G401.6 (cell line): ENCODE measurements around the gene RNF187.
"Not testable (repeated sequence)": the region's sequence is repeated elsewhere in the genome, so short reads cannot be mapped to it uniquely, and the experiment has no call there.

ENCODE experiments used
- FAIRE-seq: peaks from 2 replicates; lab custom pipeline; 2012; peaks lifted over from hg19 to GRCh38; lab: Jason Lieb, UNC

The RNF187 gene

DNA sequence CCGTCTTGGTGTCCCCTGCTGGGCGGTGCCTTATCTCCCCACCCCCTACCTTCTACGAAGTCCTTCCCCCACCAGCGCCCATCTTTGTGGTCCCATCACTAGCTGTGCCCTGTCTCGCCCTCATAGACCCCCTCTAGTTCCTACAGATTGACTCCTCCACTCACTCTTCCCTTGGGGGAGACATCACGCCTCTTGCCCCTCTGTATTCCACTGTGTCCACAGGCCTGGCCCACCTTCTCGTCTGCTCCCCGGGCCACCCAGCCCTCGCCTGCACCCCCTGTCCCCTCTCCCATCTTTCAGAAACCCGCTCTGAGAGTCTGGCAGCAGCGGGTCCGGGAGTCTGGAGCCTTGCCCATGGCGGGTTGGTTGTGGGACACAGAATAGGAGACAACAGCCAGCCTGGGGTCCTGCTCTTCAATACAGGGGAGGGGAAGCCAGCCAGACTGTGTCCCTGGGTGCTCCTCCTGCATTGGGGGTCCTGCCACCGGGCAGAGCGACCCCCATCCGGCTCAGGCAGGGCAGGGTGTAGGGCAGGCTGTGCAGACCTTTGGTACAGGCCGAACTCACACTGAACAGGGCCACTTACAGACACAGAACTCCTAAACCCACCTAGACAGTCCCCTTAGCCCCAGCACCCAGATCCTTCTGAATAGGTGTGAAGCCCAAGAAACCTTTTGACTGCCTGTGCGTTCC, 1.1 kb downstream of the RNF187 start:
- FAIRE-seq, result no peak

DNA sequence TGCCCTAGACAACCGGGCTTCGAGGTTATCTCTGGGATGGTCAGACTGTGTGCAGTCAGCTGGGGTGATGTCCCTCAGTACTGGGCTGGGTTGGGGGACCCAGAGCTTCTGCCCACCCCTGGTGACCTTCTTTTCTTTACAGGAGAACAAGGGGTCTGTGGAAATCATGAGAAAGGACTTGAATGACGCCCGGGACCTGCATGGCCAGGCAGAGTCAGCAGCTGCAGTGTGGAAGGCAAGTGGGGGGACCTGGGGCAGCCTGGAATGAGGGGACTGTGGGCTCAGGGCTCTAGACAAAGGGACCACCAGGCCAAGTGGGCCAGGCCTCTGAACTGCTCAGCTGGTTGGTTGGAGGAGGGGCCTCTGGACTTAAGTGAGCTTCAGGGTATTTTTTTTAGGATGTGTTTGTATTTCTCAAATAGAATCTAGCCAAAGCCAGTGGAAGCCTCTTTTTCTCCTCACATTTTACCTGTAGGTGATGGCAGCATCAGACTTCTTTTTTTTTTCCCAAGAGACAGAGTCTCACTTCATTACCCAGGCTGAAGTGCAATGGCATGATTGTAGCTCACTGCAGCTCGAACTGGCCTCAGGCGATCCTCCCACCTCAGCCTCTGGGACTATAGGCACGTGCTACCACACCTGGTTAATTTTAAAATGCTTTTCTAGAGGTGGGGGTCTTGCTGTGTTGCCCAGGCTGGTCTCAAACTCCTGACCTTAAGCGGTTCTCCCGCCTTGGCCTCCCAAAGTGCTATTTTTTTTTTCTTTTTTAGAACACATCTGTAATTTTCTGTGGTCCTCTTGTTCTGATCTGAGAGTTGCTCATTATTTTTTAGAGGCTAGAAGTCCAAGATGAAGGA, 1.9 kb downstream of the RNF187 start:
- FAIRE-seq, result no peak

DNA sequence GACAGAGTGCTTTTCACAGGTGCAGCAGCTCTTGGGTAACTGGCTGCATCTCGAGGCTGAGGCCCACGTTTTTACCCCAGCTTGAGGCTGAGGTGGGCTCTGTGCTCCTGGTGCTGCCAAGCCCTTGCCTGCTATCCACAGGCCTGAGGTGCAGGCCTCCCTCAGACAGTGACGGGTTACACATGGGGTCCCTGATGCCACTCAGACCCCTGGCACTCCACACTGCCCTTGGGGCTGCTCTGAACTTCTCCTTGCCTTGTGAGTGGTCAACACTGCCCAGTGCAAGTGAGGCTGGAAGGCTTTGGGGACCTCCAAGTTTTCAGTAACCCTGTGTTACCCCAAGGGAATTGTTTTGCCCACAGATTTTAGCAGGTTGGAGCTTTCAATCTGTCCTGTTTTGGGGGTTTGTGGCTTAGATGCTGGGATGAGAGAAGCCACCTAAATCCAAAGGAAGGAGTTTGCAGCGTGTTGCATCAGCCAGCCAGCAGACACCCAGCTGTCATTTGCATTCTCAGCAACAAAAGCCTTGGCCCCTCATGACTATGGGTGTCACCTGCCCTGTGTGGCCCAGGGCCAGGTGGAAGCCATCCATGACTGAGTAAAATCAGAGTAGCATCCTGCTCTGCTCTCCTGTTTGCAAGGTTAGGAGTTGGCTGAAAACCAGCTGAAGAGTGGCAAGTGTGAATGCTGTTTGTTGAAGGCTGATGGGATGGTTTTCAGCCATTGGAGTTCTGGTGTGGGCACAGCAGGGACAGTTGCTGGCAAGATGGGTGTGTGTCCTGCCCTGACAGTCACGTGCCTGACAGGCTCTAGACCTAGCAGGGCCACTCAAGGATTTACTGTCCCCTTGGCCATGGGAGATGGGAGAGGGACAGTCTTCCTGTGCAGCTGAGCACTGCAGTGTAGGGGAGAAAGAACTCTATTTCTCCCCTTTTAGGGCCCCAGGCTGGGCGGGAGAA, 3.2 kb downstream of the RNF187 start:
- no peak for FAIRE-seq

DNA sequence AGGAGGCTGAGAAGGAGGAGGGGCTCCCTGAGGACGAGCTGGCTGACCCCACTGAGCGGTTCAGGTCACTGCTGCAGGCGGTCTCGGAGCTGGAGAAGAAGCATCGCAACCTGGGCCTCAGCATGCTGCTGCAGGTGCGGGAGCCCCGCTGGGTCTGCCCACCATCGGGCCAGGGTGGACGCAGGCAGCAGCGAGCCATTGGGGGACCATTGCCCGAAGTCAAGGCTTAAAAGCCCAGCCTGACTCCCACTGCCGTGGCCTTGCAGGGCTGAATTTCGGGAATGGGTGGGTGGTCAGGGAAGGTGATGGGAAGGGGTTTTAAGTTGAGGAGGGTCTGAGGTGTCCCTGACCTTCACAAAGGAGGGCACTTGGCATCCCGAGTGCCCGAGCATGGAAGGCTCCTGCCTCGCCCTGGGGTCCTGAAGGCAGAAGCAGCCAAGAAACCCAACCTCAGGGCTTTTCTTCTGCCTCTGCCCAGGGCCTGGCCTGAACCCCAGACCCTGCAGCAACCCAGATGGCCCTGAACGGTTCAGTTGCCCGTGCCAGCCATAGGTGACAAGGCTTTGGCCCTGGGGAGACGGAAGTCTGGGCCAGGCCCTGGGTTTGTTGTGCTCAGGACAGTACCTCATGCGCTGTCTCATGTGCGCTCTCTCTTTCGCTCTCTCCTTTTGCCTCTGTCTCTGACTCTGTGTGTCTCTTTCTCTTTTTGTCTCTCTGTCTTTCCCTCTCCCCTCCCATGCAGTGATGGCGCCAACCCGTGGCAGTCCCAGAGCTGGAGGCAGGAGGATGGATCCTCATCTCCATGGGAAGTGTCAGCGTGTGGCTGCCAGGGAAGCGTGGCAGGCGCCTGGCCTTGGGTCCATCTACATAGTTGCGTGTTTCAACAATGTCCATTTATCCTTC, 6.2 kb downstream of the RNF187 start:
- no peak for FAIRE-seq

- no peak for FAIRE-seq
Measured at GRCh38 chr1:228494044-228494353, 6.8 kb downstream of the RNF187 start.

DNA sequence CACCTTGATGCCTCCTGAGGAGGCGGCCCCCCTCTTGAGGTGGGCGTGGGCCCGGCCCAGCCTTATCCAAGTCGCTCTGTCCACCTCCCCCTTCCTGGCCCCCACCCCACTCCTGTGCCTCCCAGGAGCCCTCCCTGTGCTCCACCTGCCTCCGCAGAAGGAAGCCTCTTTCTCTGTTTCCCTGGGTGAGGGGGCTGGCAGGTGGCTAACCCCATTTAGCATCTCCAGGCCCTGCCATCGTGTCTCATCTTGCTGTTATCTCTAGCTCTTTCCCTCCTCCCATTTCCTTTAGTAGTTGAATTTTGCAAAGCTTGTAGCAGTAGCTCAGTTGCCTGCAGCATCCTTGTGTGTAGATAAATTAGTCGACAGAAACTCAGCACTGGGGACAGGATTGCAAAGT, 7.2 kb downstream of the RNF187 start:
- no peak for FAIRE-seq

- no peak for FAIRE-seq
Measured at GRCh38 chr1:228494970-228495853, 8.0 kb downstream of the RNF187 start.

DNA sequence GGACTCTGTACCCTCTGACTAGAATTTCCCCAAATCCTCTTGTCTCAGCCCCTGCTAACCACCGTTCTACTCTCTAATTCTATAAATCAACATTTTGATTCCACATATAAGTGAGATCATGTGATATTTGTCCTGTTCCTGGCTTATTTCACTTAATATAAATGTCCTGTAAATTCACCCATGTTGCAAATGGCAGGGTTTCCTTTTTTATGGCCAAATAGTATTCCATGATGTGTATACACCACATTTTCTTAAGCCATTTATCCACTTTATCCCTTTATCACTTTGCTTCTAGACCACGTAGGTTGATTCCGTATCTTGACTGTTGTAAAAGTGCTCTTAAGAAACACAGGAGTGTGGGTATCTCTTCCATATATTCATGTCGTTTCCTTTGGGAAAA, 8.9 kb downstream of the RNF187 start:
- FAIRE-seq, result no peak

DNA sequence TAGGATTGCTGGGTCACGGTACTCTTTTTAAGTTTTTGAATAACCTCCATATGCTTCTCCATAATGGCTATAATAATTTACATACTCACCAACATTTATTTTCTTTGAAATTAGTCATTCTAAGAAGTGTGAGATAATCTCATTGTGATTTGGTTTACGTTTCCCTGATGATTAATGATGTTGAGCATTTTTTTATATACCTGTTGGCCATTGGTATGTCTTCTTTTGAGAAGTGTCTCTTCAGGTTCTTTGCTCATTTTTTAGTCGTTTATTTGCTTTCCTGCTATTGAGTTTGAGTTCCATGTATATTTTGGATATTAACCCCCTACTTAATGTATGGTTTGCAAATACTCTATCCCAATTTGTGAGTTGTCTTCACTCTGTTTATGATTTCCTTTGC, 9.3 kb downstream of the RNF187 start:
- FAIRE-seq, result no peak

DNA sequence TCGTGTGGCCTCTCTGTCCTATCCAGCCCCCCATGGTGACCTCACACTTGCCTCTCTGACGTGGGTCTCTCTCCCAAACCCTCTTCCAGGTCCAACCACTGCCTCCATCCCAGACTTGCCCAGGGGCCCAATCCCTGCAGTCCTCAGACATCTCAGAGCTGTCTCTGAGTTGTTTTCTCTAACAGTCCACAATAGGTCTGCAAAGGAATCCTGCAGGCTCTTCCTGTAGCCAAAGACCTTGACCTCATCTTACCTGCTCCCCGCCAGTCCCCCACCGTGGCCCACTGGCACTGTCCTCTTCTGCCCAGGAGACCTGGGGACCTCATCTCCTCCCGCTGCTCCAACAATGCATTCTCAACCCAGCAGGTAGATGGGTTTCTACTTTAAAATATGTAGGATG, 10.0 kb downstream of the RNF187 start:
- no peak for FAIRE-seq

- no peak for FAIRE-seq
Measured at GRCh38 chr1:228497817-228498216, 10.6 kb downstream of the RNF187 start.

GRCh38 chr1:228500143-228500734, 13.1 kb downstream of the RNF187 start:
- FAIRE-seq, result no peak

DNA sequence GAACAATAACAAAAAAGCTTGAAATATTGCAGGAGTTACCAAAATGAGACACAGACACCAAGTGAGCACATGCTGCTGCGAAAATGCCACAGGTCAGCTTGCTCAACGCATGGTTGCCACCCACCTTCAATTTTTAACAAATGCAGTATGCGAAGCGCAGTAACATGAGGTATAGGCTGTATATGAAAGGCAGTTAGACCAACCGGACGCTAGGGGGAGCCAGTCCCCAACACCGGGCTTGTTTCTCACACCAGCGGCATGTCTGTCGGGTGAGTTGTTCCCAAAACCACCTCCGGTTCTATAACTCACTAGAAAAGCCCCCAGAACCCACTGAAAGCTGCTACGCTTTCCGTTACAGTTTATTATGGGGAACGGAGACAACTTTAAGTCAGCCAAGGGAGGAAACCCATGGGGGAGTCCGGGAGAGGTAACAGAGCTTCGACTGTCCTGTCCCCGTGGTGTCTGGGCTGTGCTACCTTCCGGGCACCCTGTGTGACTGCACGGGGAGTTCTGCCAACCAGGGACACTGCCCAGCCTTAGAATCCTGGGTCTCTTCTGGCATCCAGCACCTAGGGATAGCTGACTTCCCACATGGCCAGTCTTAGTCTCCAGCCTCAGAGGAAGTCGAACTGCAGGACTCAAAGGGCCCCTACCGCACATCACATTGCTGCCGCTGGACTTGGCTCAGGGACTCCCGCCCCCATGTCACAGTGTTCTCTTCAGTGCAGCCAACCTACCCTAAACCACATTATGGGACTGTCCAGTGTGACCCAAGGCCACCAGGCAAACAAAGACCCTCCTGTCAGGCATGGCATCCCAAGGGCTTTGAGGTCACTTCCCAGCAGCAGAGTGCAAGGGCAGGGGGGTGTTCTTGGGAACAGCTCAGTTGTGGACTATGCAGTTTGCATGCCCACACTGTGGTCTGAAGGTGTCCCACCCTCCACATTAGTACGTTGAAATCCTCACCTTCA, 14.0 kb downstream of the RNF187 start:
- FAIRE-seq, result peak; percentile 31

DNA sequence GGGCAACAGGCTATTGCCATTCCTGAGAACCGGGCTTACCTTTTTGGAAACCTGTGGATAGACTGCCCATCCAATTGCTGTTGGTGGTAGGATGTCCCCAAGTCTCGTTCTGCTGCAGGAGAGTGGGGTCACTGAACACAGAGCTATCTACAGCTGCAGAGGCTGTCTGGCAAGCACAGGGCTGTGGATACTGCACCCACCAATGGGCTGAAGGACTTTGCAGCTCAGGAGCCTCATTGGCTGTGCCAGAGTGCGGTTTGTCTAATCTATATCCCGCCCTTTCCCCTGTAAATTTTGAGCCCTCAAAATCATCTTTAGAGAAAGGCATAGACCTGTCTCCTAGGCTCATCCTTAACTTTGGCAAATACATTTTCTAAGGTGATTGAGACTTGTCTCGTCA, 15.3 kb downstream of the RNF187 start:
- FAIRE-seq, result no peak

DNA sequence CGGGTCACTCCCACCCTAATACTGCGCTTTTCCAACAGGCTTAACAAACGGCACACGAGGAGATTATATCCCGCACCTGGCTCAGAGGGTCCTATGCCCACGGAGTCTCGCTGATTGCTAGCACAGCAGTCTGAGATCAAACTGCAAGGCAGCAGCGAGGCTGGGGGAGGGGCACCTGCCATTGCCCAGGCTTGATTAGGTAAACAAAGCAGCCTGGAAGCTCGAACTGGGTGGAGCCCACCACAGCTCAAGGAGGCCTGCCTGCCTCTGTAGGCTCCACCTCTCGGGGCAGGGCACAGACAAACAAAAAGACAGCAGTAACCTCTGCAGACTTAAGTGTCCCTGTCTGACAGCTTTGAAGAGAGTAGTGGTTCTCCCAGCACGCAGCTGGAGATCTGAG, 18.8 kb downstream of the RNF187 start:
- not testable (repeated sequence) for FAIRE-seq

DNA sequence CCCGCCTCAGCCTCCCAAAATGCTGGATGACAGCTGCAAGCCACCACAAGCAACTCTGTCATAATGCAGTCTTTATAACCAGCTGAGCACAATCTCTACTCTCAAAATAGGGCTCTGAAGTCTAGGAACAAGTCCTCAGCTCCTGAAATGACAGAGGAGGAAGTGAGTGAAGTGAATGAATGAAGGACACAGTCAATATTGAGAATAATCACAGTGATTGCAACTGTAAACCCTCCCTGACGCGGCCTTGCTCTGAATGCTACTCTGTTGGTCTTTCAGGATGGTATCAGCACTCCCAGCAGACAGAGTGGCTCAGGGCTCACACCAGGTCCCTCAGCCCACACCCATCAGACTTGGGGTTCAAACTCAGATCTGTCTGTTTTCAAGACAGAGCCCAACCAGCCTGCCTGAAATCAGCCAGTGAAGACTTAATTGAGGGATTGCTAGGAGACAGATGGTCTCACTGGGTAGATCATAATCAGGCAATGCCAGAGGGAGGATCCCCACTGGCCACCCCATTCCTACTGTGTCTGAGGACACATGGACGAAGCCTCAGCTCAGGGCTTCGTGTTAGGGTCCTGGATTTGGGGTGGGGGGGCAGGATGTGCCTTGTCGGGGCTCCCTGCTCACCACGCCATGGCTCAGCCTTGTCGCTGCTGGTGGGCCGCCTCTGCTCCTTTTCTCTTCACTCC, 20.9 kb downstream of the RNF187 start:
- FAIRE-seq, result no peak

GRCh38 chr1:228508840-228509415, 21.7 kb downstream of the RNF187 start:
- no peak for FAIRE-seq
